GM21576 (cell line): ENCODE measurements around the gene PHLDB3.

Experiments used
- ATAC-seq: cut with Tn5 transposase; IDR thresholded peaks from one replicate; pipeline ENCODE4 v1.9.1; 2021; ENCODE audit warnings: mild to moderate bottlenecking, moderate library complexity; ENCODE audit not compliant: unreplicated experiment

PHLDB3 gene

GRCh38 chr19:43471091-43471490, 33.5 kb downstream of the PHLDB3 start:
- no peak for ATAC-seq

GRCh38 chr19:43470288-43470687, 34.3 kb downstream of the PHLDB3 start:
- ATAC-seq: no peak

- no peak for ATAC-seq
These were observed 35.4 kb downstream of the PHLDB3 start for GRCh38 chr19:43469160-43469480.

- no peak for ATAC-seq
These were observed 36.0 kb downstream of the PHLDB3 start for GRCh38 chr19:43468354-43469159.

- ATAC-seq: no peak
These were observed 36.8 kb downstream of the PHLDB3 start for GRCh38 chr19:43467730-43468129.

- no peak for ATAC-seq
These were observed 37.3 kb downstream of the PHLDB3 start for GRCh38 chr19:43467276-43467675.

- no peak for ATAC-seq
These were observed 37.8 kb downstream of the PHLDB3 start for GRCh38 chr19:43466793-43467192.

- ATAC-seq: no peak
These were observed 39.0 kb downstream of the PHLDB3 start, which contains the start of gene LYPD3 for GRCh38 chr19:43465468-43466120. Gene LYPD3 (minus strand): TSS chr19:43465608. CDS start chr19:43465571, 37 bp downstream.

GRCh38 chr19:43464134-43464775, 40.3 kb downstream of the PHLDB3 start:
- ATAC-seq: peak; percentile 41

- ATAC-seq: peak; percentile 76
These were observed 41.0 kb downstream of the PHLDB3 start for GRCh38 chr19:43463381-43464133.

- no peak for ATAC-seq
These were observed 41.7 kb downstream of the PHLDB3 start for GRCh38 chr19:43462785-43463380.

- ATAC-seq: no peak
These were observed 42.2 kb downstream of the PHLDB3 start for GRCh38 chr19:43462383-43462782.

GRCh38 chr19:43461303-43461702, 43.2 kb downstream of the PHLDB3 start:
- no peak for ATAC-seq

GRCh38 chr19:43460362-43461016, 44.1 kb downstream of the PHLDB3 start:
- ATAC-seq: no peak

GRCh38 chr19:43457809-43458208, 46.7 kb downstream of the PHLDB3 start:
- ATAC-seq: no peak

- ATAC-seq: no peak
These were observed 49.0 kb downstream of the PHLDB3 start for GRCh38 chr19:43455321-43456113.

- no peak for ATAC-seq
These were observed 50.5 kb downstream of the PHLDB3 start for GRCh38 chr19:43454031-43454430.

GRCh38 chr19:43452582-43452981, 52.0 kb downstream of the PHLDB3 start:
- no peak for ATAC-seq

GRCh38 chr19:43450545-43450997, 54.0 kb downstream of the PHLDB3 start:
- ATAC-seq: no peak
